HG02642 (cell line): ENCODE measurements around the gene HS6ST1.
A peak's percentile ranks its signal among the peaks of the same experiment; 100 is the strongest.

Experiments
- ATAC-seq: cut with Tn5 transposase; IDR thresholded peaks from one replicate; pipeline ENCODE4 v1.9.1; 2021; ENCODE audit warnings: mild to moderate bottlenecking; ENCODE audit not compliant: unreplicated experiment, poor library complexity

The HS6ST1 gene, protein sequence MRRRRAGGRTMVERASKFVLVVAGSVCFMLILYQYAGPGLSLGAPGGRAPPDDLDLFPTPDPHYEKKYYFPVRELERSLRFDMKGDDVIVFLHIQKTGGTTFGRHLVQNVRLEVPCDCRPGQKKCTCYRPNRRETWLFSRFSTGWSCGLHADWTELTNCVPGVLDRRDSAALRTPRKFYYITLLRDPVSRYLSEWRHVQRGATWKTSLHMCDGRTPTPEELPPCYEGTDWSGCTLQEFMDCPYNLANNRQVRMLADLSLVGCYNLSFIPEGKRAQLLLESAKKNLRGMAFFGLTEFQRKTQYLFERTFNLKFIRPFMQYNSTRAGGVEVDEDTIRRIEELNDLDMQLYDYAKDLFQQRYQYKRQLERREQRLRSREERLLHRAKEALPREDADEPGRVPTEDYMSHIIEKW

DNA sequence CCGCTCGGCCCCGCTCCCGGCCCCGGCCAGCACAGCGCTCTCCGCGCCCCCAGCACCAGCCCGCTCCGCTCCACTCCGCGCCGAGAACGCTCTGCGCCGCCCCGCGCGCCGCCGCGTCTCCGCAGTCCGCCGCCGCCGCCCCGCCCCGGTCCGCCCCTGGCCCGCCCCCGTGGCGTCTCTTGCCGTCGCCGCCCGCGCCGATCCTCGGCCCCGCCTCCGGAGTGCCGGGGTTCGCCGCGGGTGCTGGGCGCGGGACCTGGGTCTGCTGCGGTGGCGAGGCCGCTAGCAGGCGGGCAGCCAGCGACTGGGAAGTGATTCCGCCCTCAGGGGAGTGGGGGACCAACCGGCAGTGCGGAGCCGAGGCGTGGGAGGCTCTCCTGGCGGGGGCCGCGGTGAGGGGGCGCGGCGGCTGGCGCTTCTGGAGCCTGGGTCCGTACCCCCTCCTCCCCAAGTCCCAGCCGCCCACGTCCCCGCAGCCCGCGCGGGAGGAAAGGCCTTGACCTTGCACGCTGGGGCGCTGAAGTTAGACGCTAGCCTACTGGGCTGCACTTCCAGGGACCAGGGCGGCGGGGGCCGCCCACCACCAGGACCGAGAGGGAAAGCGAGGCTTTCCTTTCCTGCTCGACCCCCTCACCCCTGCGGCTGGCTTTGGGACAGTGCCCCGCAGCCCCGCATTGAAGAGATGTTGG is at the start of gene HS6ST1:
Gene HS6ST1, minus strand, starts transcription at position 93 of the 689 bp plus-strand sequence. CDS start 305 bp downstream, outside the sequence.
- ATAC-seq: peak; percentile 70

DNA sequence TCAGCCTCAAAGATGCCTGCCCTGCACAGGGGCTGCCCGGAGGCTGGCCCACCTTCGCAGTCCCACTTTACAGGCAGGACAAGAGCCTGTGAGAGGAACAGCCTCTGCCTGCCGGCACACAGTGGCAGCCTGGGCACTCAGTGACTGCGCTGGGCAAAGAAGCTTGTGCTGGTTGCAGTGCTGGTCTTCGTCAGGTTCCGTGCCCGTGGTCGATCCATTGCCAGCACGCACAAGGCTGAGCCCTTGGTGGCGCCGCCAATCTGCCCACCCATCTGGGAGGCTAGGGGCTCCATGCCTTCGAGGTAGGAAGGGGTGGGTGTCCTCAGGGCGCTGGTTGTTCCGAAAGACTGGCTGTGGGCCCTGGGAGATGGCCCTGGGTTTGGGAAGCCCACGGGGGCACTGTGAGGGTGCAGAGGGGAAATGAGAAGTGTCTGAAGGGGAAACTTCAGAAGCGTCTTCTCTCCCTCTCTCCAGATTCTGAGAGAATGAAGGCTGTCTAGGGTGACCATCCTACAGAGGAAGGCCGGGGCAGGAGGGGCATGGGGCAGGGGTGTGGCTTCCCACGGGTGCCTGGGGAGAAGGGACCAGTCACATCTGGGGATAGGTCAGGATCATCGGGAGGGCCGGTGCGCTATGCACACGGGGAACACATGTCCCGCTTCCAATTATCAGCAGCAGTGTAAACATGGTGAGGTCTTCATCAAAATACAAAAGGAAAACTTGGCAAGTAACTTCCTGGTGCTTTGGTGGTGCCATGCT is 49.1 kb upstream of the HS6ST1 start:
- ATAC-seq: no peak

DNA sequence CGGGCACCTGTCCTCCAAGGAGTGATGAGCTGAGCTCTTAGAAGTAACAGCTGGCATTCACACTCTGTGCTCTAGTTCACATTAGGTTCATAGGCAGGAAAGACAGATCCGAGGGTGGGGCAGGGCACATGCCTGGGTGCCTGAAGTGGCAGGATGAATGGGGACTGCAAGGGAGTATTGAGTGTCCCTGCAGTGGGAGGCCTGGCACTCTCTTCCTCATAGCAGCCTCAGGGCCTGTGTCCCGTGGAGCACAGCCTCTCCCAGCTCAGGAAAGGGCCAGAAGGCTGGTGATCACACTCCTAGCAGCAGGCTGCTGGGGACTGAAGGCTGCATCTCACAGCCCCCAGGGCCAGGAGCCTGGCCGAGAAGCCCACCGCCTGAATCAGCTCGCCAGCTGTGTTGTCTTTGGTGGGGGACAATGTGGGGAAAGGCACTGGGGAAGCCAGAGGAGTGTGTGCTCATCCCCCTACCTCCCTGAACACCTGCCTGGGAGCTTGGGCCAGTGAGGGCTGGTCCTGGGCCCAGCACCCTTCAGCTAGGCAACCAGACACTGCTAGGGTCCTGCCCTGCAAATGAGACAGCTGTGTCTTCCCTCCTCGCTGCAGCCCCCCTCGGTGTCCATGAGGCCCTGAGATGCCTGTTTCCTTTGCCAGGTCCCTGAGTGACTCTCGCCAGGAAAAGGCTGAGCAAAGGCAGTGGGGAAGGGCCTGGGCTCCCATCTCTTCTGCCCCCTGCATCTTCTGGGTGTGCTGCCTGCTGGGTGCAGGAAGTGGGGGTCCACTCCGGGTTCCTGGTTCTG is 48.2 kb upstream of the HS6ST1 start:
- no peak for ATAC-seq

DNA sequence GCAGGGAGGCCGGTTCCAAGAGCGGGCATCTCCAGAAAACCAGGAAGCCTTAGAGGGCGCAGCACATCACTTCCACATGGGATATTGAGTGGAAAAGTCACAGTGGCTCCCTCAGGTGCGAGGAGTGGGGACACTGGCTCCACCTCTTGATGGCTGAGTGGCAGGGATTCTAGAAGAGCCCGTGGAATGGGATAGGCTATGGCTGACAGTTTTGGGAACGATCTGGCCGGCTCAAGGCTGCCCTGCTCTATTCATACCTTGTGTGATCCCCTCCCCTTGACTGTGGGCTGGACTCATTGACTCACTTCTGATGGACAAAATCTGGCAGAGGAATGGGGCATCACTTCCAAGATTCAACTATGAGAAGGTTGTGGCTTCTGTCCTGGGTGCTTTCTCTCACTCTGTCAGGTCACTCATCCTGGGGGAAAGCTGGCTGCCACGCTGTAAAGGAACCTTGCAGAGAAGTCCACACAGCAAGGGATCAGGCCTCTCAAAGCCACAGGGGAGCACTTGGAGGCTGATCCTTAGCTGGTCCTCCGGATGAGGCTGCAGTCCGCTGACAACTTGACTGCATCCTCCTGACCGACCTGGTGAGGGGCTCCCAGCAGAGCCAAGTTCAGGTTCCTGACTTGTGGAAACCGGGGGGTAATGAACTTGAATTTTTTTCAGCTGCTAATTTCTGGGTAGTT is 46.7 kb upstream of the HS6ST1 start:
- no peak for ATAC-seq

DNA sequence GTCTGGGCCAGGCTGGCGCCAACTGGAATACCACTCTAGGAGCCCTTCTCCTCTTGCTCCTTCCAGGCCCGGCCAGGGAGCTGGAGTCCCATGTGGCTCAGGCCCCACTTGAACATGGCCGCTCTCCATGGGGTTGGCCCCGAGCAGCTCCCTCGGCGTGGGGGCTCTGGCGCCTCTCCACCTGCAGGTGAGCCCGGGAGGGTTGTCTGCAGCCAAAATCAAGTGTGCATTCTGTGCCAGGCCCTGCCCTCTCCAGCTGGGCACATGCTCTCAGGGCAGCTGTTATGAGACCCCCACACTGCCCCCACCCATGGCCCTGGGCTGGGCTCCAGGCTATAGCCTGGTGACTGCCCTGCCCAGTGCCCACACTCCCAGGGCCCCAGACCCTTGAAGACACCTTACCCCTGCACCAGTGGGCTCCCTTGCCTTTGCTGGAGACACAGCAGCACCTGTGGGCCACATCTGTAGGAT is 45.8 kb upstream of the HS6ST1 start:
- no peak for ATAC-seq

DNA sequence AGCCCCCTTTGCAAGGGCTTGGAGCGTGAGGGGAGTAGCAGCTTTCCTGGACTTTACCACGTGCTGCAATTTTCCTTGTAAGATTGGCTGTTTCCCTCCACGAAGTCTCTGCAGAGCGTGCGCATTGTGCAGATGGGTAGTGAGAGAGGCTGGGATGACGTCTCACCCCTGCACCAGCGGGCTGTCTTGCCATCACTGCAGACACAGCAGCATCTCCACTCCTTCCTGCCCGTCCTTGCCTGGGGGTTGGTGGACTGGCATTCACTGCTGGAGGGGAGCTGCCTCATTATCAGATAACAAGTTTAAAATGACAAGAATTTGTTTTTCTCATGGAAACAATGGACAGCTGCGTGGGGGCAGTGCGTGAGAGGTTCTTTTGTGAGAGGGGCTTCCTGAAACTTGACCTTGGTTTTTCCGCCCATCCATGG is 45.3 kb upstream of the HS6ST1 start:
- no peak for ATAC-seq

DNA sequence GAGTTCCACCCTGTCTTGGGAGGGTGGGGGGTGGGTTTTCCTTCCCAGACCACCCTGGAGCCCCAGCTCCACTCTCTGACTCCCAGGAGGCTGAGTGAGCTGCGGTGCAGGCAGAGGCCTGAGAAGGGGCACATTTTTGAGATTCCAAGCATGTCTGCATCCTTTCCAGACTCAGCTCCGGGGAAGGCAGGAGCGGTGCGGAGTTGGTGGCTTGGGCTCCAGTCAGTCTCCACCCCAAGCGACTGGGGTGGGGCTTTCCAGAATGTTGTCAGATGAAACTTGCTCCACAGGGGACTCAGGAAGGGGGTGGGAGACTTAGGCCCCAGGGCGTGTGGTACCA is 44.2 kb upstream of the HS6ST1 start:
- ATAC-seq: no peak

DNA sequence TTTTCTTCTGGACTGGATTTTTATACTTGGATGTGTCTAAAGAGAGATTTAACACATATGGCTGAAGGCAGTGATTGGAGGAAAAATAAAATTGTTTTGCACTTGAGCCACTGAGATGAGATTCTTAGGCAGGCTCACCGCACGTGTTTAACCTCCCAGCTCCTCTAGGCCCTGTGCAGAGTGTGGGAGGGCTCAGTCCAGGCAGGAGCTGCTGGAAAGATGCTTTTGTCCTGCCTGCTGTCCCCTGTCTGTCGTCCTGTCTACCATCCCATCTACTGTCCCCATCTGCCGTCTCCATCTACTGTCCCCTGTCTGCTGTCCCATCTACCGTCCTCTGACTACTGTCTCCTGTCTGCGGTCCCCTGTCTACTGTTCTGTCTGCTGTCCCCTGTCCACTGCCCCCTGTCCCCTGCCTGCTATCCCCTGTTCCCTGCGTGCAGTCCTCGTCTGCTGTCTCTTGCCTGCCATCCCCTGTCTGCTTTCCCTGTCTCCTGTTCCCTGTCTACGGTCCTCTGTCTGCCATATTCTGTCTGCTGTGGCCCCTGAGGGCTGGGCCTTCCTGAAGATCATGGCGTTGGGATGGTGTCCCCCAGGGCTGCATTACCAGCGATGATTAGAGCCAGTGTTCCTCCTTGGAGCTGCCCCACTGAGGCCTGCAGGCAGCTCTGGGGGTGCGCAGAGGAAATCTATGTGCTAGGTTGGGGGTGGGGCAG is 43.7 kb upstream of the HS6ST1 start:
- no peak for ATAC-seq

DNA sequence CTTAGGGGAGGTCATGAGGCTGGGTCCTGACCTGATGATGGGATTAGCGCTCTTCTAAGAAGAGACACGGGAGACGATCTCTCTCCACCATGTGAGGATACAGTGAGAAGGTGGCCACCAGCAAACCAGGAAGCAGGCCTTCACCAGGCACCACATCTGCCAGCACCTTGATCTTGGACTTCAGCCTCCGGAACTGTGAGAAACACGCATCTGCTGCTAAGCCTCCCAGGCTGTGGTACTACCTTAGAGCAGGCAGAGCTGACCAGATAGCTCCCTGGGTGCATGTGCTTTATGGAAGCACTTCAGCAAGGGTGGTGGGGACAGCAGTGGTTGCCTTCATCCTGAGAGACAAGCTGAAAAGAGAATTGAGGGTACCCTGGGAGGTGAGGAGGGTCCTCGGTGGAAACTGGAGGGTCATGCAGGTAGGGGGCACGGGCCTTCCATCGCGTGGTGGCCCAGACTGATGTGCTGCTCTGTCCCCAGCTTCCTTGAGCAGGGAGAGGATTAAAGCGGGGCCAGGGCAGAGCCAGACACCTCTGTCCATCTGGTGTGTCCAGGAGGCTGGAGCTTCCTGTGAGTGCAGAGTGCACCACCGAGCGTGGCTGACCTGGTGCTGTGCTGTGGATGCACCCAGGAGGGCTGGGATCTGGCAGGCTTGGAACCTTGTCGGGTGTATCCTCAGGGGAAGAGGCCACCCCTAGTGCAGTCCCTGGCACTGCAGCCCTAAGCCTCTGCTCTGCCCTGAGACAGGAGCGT is 42.9 kb upstream of the HS6ST1 start:
- ATAC-seq: no peak

DNA sequence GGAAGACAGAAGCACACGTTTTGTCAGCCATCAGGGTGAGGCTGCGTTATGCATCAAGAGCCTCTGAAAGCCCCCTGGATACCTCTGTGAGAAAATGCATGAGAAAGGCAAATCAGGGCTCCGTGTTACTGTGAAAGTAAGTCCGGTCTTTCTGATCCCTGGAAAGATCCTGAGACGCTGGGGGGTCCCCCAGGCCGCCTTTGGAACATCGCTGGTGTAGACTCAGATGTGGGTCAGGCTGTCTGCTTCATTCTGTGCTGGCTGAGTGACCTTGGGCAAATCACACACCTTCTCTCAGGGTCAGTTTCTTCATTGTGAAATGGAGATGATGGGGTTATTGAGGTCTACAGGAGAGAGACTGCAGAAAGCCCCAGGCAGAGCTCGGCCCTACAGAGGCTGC is 42.0 kb upstream of the HS6ST1 start:
- no peak for ATAC-seq

DNA sequence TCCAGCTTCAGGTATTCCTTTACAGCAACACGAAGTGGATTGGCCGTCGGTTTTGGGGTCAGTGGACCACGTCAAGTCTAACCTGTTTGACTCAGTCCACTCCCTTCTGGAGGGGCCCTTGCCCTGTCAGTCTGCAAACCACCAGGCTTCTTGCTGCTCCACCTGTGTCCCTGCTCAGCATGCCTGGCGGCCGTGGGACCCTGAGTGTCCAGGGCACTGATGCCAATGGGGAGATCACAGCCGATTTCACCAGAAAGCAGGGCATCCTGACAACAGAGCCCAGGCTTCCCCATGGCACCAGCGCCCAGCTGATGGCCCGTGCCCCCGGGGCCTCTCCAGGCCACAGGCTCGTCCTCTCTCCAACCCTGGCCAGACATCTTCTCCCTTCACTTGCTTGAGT is 41.2 kb upstream of the HS6ST1 start:
- ATAC-seq: no peak

DNA sequence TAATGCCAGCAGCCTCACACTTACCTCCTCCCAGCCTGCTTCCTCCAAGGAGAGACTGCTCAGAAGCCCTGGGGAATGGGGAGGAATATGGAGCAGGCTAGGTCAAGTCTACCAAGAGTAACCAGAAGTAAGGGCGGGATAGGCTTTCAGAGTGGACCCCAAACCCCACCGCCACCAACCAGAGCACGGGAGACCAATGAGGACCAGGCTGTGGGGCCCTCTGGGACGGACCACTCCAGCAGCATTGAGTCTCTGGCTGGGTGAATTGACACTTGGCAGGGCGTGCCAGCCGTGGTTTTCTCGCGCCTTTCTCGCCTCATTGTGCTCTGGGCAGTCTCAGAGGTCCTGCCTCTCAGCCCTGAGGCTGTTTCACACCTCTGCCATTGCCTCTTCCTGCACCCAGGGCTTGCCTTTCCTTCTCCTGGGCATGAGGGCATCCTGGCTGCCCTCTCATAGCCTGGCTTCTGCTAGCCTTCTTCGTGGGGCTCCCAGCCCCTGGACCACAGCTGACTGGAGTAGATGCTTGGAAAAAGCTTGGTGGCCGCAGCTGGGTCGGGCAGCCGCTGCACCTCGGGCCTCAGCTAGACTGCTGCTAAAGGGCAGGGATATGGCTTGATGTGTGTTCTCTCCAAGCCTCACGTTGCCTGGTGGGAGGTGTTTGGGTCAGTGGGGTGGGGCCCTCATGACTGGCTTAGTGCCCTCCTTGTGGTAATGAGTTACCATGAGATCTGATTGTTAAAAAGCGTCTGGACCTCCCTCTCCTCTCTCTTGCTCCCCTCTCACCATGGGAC is 40.5 kb upstream of the HS6ST1 start:
- ATAC-seq: no peak

DNA sequence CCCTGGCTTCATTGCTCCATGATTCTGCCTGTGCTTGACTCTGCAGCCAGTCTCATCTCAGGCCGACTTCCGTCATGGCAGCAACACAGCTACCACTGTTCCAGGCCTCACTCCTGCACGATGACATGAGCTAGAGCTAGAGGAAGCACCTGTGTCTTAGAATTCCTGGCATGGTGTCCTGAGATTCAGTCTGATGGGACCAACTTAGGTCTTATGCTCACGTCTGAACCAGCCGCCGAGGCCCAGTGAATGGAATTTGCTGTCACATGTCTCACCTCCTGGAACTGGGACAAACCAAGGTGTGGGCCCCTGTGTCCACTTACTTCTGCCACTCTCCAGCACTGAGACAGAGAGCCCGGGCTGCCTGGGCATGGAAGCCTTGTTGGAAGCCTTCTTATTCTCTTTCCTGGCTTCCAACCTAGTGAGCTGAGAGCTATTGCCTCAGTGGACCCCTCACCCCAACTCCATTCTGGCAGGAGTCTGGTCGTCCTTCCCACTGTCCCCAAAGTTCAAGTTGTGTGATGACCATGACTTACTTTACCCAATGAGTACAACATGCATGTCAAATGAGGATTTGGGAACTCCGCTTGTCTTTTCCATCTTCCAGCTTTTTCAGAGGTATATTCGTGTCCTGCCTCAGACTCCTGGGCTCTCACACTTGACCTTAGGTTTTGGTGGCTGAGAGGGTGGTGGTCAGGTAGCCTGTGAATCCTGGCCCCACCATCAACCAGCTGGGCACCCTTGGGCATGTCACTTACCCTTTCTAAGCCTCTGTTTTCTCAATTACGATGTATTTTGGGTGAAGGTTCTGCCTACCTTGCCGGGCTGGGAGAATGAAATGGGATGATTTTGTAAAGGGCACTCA is 39.1 kb upstream of the HS6ST1 start:
- no peak for ATAC-seq

DNA sequence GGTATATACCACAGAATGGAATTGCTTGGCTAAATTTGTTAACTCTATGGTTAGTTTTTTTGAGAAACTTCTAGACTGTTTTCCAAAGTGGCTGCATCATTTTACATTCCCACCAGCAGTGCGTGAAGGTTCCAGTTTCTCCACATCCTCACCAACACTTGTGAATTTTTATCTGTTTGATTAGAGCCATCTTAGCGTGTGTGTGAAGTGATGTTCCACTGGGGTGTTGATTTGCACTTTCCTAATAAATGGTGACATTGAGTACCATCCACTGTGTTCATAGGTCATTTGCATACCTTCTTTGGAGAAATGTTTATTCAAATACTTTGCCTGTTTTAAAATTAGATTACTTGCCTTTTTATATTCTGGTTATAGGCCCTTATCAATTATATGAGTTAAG is 37.5 kb upstream of the HS6ST1 start:
- ATAC-seq: no peak

DNA sequence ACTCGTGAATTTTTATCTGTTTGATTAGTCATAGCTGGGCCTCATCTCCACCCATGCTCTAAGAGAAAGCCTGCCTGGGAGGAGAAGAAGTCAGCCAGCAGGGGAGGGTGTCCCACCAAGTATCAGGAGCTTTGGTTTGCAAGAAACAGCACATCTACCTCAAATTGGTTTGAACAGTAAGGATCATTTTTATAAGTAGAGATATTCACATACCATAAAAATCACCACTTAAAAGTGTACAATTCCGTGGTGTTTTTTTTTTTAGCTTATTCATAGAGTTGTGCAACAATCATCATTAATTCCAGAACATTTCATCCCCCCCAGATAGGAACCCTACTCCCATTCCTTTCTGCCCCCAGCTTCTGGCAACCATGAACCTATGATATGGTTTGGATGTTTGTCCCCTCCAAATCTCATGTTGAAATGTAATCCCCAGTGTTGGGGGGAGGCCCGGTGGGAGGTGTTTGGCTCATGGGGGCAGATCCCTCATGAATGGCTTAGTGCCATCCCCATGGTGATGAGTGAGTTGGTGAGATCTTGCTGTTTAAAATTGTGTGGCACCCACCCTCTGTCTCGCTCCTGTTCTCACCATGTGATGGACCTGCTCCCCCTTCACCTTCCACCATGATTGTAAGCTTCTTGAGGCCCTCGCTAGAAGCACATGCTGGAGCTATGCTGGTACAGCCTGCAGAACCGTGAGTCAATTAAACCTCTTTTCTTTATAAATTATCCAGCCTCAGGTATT is 36.2 kb upstream of the HS6ST1 start:
- ATAC-seq: no peak

DNA sequence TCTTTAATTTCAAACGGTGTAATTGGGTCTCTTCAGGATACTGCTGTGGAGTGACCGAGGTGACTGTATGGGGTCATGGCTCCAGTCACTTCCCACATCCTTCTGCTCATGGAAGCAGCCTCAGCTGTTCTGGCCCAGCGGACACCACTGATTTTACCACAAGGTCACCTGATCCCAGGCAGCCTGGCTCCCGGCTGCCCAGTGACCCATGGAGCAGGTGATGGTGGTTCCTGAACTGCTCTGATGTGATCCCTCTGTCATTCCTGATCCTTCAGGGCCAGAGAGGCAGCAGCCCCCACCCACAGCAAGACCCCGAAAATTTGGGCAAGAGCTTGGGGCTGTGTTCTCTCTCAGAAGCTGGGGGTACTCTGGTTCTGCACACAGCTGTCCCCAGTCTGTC is 35.5 kb upstream of the HS6ST1 start:
- ATAC-seq: no peak
